Globus pallidus (tissue), 1 donor: ENCODE data around the gene SYNJ2.
"Not testable (repeated sequence)": the region's sequence is repeated elsewhere in the genome, so short reads cannot be mapped to it uniquely, and the experiment has no call there.

Experiments
- DNase-seq: peaks from one replicate; pipeline ENCODE4 v3.0.0-alpha.2; 2015; ENCODE audit warnings: low spot score

Gene SYNJ2

GRCh38 chr6:157981395-157982101 is at the start of gene SYNJ2:
Gene SYNJ2, plus strand, starts transcription at chr6:157981863. Its CDS starts 99 bp downstream, at chr6:157981962.
- DNase-seq: peak; percentile 76

GRCh38 chr6:157935786-157936185 is 45.9 kb upstream of the SYNJ2 start:
- no peak for DNase-seq

- no peak for DNase-seq
These were observed 44.3 kb upstream of the SYNJ2 start for GRCh38 chr6:157937318-157937717.

- no peak for DNase-seq
These were observed 43.7 kb upstream of the SYNJ2 start for GRCh38 chr6:157937916-157938315.

GRCh38 chr6:157940375-157941036 is 41.2 kb upstream of the SYNJ2 start:
- DNase-seq: peak; percentile 48

GRCh38 chr6:157941101-157941863 is 40.4 kb upstream of the SYNJ2 start:
- DNase-seq: peak; percentile 96

GRCh38 chr6:157942351-157942750 is 39.3 kb upstream of the SYNJ2 start:
- DNase-seq: no peak

GRCh38 chr6:157943249-157943963 is 38.3 kb upstream of the SYNJ2 start:
- DNase-seq: no peak

GRCh38 chr6:157943964-157944283 is 37.7 kb upstream of the SYNJ2 start:
- DNase-seq: no peak

GRCh38 chr6:157944983-157945931 is 36.4 kb upstream of the SYNJ2 start:
- DNase-seq: no peak

GRCh38 chr6:157946053-157946617 is 35.5 kb upstream of the SYNJ2 start:
- no peak for DNase-seq

GRCh38 chr6:157946865-157947532 is 34.7 kb upstream of the SYNJ2 start:
- DNase-seq: peak; percentile 84

GRCh38 chr6:157950899-157951298 is 30.8 kb upstream of the SYNJ2 start:
- not testable (repeated sequence) for DNase-seq

- no peak for DNase-seq
These were observed 29.8 kb upstream of the SYNJ2 start for GRCh38 chr6:157951828-157952227.

- DNase-seq: no peak
These were observed 28.8 kb upstream of the SYNJ2 start for GRCh38 chr6:157952861-157953351.

GRCh38 chr6:157953580-157954091 is 28.0 kb upstream of the SYNJ2 start:
- no peak for DNase-seq

- DNase-seq: no peak
These were observed 27.2 kb upstream of the SYNJ2 start for GRCh38 chr6:157954150-157955117.

- DNase-seq: no peak
These were observed 26.0 kb upstream of the SYNJ2 start for GRCh38 chr6:157955675-157956074.
